ENCODE measurements around the gene GPR63.

Gene GPR63

DNA sequence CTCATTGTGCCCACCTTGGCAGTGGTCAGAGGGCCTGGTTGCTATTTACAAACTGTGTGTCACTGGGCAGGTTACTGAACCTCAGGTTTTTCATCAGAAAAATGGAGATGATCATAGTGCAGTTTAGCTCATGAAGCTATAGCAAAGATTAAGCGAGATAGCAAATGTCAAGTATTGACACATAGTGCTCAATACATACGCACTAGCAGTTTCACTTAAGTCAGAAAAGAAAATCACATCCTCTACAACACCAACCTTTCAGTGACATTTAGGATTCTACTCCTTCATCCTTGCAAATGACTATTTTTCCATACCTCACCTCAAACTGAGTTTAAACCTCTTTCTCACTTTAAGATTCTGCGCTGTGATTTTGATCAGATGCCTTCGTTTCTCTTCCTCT, 16.2 kb downstream of the GPR63 start:
- DNase-seq (ENCODE audit: low spot score): no peak

DNA sequence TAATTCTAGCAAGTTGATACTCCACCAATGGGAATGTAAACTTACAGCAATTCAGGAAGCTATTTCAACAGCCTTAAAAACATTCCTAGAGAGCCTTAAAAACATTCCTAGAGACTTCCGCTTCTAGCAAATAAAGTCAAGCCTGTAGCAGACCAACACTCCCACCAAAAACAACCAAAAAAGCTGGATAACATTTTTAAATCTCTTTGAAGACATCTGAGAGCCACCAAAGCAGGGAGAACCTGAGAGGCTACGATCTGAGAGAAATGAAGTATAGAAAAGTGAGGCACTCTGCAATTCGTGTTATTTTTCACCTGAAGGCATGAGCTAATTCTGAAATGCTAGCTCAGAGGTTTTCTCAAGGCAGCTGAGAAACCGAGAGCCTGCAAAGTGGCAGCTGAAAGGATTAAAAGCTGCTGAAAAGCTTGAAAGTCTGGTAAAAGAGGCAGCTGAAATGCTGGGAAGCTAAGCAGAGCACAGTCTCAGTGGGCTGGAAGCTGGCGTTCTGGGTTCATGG, 20.9 kb downstream of the GPR63 start:
- DNase-seq (ENCODE audit: low spot score): no peak

DNA sequence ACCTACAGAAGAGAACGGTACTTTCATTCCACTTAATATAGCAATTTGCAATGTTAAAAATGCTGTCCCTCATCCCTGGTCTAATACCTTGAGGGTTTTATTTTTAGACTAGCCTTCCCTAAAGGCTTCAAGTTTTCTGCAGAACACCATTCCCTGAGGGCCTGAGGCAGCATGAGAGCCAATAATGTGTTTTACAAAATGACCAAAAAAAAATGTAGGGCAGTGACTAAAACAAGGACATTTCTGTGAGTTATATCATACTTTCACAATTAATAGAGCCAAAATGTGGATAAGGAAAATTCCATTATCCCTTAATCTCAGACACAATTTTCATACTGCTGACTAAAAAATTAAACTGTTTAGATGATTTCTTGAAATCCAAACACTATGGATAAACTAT, 22.7 kb downstream of the GPR63 start:
- no peak for DNase-seq (ENCODE audit: low spot score)

DNA sequence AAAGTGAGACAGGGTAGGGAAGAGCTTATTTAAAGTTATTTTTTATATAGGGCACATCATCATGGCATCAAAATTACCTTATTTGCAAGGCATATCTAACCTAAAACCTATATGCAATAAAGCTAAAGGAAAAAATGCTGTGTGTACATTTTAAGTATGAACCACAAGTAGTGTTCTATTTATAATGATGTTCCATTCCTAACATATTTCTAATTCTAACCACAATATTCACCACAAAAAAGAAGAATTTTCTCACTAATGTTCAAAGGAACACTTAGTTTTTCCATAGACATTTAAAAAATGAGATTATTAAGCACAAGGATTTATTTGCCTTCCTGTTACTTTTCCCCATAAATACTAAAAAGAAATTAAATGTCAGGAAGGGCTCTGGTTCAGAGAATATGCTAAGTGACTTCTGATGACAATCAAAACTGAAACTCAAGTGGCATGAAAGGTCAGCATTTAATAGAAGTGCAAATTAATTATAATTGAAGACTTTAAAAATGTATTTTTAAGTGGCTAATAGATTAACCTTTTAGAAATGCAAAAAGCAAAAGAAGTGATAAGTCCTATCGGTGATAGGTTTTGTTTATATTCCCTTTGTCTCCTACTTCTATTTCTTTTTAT, 25.1 kb downstream of the GPR63 start:
- no peak for DNase-seq (ENCODE audit: low spot score)

DNA sequence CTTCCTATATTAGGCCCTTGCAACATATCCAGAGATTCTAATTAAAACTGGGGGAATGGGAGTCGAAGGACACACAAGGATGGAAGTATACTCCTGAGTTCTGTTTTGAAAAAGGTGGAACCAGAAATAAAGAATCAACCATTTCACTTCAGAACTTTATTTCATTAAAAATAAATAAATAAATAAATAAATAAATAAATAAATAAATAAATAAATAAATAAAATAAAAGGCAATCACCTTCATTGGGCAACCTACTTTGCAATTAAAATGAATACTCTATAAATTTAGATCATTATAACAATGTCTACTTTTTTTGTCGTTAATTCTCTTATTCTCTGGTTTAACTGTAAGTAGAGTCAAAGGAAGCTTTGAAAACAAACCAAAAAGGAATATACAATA, 25.6 kb downstream of the GPR63 start:
- DNase-seq (ENCODE audit: low spot score): no peak

DNA sequence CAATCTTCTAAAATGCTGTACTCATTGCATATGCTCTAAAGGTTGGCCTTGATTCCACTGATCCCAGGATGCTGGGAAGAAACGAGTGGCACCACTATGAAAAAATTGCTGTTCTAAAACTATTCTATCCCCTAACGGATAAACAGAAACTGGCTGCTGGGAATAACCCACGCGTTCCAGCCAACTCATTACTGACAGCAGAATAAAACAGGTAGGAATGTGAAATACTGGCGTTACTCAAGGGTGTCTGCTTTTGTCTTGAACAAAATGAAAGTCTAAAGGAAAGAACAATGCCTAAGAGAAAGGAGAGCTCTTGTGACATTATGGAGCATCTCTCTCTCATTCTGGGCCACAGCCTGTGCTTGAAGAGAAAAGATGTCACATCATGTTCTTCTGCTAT, 26.1 kb downstream of the GPR63 start:
- no peak for DNase-seq (ENCODE audit: low spot score)

DNA sequence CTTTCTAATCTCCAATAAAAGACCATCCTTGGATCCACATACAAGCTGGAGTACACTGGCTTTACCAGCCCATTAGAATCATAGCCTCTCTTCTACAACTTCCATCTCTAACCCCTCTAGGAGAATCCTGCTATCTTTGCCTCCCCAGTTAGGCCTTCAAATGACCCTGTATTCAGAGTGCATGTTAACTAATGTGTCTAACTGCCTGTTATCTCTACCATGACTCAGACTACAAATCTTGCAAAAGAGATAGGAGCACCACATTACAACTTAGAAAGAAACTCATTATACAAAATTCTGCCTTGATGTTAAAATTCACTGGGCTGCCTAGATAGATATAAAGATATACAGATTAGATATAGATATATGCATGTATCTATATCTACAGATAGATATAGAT, 28.2 kb downstream of the GPR63 start:
- no peak for DNase-seq (ENCODE audit: low spot score)

DNA sequence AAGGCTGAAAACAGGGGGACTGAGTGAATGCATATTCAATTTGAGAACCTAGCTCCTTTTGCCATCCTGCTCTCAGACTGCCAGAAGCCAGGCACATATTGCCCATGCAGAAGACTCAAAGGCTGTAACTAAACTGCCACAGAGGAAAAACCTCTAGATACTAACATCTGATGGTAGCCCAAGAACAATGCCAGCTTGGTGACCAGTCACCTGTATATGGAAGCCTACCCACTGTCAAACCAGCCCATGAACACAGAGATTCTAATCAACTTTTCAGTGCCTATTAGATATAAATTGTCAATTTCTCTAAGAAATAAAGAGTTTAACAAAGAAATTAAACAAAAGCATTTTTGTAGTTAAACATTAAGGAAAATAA, 34.2 kb downstream of the GPR63 start:
- DNase-seq (ENCODE audit: low spot score): no peak

DNA sequence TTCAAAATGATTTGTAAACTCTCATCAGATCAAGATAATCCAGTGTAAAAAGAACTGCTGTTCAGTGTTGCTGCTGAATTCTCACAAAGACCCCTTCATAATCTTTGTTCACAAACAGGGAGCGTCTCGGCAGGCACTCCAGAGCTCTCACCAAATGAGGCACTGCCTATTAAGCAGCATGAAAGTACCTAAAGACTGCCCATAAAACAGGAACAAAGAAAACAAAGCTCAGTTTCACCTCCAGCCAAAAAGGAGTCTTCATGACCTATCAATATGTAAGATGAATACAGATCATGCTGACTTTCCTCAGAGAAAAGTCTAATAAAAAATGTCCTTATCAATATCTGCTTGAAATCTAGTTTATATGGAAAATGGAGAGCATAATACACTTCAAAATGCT, 41.8 kb downstream of the GPR63 start:
- no peak for DNase-seq (ENCODE audit: low spot score)

DNA sequence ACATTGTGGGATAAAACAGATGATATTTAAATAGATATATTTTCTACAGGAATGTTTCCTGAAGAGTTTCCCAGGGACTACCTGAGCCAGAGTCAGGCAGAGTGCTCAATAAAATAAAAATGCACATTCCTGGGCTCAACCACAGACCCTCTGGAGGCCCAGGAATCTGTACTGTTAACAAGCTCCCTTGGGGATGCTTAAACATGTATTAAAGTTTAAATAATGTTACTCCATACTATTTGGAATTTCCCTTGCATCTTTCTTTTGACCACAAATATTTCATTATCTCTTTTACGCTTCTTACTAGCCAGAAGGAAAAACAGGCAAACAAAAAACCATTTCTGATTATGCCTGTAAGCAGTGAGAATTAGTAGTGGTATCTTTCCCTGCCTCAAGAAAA, 42.3 kb downstream of the GPR63 start:
- no peak for DNase-seq (ENCODE audit: low spot score)

DNA sequence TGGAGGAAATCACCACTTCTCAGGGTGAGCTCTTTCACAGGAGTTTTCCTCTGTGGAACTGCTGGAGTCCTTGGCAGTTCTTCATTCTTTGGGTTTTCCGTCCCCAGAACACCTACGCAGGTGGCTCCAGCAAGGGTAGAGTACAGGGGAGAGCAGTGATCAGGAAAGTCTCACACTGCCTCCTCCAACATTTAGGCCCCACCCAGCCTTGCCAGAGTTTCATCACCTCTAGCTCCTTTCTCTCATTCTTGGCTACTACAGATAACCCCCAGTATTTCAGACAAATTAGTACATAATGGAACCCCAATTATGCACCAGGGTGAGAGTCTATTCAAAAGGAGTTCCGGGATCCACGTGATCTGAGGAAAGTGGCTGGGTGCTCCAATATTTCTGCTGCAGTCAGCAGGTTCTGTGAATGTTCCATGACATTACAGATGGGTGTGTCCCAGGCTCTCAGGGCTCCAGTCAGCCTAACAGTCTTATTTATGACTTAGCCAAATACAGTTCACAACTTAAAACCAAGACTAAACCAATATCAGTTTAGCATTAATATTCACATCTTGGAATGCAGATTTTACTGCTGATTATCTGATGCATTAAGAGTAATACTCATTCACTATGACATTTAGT, 44.6 kb downstream of the GPR63 start:
- DNase-seq (ENCODE audit: low spot score): no peak

DNA sequence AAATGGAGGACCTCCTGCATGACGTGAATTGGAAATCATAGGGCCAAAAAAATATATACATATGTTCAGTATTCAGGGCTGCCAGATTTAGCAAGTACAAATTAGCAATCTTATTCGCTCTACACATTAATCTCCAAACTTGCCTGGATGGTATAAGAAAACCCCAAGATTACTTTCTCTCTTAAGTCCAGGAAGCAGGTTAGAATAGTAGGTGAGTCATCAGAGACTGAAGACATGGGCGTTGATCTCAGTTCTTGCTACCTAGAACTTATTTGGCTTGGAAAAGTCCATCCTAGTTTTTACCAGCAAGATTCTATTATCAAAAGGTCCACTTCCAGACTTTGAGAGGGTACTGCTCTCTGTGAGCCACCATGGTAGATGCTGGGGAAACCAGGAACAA, 47.4 kb downstream of the GPR63 start:
- no peak for DNase-seq (ENCODE audit: low spot score)

DNA sequence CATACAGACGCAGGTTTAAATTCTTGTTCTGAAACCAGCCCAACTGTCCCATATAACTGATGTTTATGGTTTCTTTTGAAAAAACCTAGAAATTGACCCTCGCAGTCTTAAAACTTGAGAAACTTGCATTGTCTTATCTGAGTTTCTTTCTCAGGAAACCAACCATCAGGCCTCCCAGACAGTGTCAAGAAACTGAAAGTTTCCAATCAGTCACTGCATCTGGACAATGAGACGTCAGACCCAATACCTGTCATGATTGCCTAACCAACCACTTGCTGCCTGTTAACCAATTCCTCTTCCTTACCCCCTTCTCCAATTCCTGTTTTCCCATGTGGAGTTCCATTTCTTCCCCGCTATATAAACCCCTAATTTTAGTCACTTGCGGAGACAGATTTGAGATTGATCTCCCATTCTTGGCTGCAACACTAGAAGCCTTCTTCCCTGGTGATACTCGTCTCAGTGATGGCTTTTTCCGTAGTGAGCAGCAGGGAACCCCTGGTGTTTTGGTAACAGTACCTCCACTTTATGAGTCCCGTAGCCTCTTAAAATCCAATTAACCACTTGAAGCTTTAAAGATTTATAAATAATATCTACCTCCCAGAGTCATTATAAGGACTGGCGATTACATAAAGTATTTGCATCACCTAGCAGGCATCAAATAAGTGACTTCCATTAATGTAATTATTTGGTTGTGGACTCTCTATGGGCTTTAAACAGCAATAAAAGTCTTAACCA, 49.3 kb downstream of the GPR63 start:
- no peak for DNase-seq (ENCODE audit: low spot score)

DNA sequence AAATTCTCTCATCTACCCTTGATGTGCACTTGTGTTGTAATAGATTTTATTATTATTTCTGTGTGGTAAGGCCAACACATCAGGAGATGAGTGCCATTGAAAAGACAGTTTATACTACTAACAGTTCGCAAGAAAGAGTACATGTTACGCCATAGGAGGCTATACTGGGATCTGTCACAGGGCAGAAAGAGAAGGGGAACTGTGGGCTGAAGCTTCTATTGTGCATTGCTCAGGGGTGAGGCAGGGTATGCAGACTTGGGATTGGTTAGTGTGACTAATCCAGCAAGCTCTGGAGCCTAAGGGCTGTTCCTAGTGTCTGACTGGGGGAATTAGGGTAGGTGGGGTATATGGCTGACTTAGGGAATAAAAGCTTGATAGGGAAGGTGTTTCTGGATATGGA, 50.9 kb downstream of the GPR63 start:
- no peak for DNase-seq (ENCODE audit: low spot score)

DNA sequence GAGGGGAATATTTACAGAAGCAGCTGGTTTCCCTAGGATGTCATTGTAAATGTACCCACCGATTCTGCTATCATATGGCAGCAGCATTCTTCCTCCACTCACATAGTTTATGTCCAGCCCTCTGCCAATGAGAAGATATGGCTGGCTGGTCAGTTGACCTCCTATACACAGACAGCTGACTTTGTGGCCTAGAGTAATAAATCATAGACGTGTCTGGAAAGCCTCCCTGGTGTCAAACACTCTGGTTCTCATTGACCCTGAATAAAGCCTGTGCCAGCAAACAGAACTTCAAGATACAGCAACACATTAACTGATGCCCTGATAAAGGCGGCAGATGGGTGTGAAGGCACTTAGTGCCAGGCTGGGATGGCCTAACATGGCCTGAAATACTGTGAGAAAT, 52.6 kb downstream of the GPR63 start:
- no peak for DNase-seq (ENCODE audit: low spot score)

DNA sequence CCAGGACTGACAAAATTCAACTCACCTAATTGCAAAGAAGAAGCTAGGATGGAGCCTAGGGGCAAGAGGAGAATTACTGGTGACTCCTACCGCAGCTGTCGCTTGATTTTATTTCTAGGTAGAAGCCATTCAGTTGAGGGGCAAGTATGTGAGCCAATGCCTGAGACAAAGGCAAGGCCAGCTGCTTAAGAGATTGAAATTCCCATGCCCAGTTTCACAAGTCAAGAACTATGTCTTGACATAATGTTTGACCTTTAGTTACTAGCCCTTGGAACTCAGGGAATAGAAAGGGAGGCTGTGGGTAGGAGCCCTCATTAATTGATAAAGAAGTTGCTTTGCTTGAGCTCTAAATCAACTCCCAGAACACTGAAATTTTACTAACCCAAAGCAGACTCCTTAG, 54.0 kb downstream of the GPR63 start:
- DNase-seq (ENCODE audit: low spot score): no peak

DNA sequence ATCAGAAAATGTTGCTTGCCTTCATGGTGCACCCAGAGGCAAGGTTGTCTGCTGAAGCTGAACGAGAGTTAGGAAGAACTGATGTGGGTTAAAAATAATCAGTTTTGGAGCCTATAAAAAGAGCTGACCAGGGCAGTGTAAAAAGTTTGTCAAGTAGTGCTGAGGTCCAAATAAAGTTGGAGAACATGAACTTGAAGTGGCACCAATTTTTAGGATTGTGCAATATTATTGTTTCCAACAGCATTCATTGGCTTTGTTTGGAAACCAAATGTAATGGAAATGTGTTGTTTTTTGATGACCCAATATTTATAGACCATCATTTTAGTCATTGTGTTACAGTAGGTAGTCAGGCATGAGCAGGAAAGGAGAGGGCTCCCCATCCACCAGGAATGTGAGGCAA, 55.7 kb downstream of the GPR63 start:
- no peak for DNase-seq (ENCODE audit: low spot score)

DNA sequence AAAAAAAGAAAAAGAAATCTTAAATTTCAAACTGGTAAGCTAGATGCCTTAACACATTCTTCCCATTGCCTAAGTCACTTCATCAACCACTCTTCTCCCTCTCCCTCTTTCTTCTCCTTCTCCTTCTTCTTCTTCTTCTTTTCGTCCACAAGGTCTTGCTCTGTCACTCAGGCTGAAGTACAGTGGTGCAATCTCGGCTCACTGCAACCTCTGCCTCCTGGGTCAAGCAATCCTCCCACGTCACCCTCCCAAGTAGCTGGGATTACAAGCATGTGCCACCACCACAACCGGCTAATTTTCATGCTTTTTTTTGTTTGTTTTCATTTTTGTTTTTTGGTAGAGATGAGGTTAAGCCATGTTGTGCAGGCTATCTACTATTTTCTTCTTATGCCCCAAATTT, 60.2 kb downstream of the GPR63 start:
- no peak for DNase-seq (ENCODE audit: low spot score)

DNA sequence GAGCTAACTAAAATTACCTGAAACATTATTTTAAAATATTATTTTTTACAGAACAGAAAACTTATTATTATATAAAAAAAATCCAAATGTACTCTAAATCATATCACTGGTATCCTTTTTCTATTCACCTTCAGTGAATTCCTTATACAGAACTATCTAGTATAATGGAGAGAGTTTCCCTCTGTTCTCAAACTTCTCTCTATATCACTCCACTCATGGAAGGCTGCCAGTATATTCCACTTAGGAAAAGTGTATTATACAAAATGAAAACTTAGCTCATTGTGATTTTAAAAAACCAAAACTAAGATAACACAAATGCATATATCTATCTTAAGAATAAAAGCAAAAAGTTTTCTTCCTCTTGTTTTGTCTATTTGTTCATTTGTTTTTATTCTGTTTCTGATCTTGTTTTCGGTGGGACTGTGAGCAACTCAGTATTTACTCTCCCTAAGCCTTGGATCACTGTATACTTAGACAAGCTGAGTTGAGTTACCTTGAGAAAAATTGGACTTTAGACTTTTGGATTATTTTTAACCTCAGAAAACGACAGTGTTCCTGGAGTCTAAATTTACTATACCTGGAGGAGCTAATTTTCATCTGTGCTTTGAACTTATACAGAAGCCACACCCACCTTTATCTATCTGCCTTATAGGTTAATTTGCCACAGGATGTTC, 61.4 kb downstream of the GPR63 start:
- DNase-seq (ENCODE audit: low spot score): no peak

DNA sequence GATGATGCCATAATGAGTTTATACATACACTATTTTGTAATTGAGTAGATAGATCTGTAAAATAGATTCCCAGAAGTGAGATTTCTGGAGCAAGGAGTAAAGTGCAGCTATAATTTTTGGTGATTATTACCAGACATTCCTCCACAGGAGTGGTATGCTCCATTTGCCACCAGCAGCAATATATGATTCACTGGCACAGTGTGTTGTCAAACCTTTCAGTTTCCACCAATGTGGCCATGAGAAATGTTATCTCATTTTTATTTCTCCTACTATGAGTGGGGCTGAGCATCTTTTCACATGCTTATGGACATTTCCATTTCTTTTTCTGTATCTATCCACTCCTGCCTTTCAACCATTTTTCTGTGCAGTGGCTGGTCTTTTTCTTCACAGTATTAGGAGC, 70.5 kb downstream of the GPR63 start:
- DNase-seq (ENCODE audit: low spot score): no peak

DNA sequence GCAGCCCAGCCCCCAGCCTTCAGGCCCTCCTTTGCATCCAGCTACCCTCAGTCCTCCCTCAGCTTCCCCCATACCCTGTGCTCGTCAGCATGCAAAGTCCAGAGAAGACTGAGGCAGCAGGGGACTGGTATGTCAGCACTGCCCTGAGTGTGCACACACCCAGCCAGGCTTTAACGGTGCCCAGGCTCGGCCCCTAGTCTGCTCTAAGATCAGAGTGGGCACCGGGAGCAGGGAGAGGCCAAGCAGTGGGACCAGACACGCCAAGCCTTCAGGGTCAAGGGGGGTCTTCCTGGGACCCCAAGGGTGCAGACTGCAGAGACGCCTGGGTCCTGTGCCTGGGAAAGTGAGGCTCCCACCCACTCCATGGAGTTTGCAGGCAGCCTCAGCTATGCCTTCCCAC, 74.7 kb downstream of the GPR63 start:
- DNase-seq (ENCODE audit: low spot score): no peak

DNA sequence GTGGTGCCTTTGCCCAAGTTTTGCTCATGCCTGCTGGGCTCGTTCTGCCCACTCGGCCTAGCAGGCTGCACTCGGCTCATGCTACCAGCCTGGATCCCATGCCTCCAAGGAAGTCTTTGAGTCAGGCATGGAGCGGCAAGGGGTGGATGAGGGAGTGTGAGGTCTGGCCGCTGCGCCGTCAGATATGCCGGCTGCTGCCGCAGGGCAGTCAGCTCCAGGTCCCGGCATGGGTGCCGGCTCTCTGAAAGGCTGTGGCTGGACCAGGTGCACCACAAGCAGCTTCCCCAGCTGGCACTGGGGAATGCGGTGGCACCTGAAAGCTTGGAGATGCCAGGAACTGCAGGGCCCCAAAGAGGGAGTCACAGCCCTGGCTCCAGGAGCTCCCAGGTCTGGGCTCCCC, 75.5 kb downstream of the GPR63 start:
- DNase-seq (ENCODE audit: low spot score): no peak

DNA sequence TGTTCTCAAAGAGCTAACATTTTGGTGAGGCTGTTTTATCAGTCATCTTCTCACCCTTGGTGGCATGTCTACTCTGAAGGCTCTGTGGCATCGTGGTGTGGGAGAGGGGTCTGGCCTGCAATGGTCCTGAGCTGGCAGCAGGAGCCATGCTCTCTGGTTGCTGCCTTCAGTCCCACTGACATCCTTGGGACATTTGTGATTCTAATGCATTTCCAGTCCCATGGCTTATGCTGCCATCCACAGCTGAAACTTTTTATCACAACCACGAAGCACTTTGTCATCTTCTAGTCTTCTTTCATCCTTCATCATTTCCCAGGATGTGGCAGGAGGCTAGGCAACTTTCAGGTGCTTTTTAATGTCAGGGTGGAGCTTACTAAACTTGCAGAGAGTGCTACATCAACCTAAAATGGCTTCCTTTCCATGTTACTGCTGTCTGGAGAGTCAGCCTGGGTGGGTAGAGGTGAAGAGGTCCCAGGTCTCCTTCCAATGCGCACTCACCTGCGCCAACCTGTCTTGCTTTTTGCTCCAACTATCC, 77.1 kb downstream of the GPR63 start:
- no peak for DNase-seq (ENCODE audit: low spot score)

Data from germinal center (tissue), 1 donor.